ENCODE measurements around the gene CLN6.

GRCh38 chr15:68271854-68272471, 42.4 kb upstream of the CLN6 start:
- peak; percentile 46 to 51 for TF ChIP-seq POLR2AphosphoS5 (IDR thresholded peaks at IDR 0.05)
- no peak for TF ChIP-seq CTCF (IDR thresholded peaks at IDR 0.05)
- TF ChIP-seq POLR2A (IDR thresholded peaks at IDR 0.05; ENCODE audit: low read depth): no peak
- no peak for TF ChIP-seq EP300 (IDR thresholded peaks at IDR 0.05)

Measured in esophagus muscularis mucosa (tissue), 4 donors.